ENCODE measurements around the gene LCN15. TPM values are rescaled to one million over a fixed set of nuclear protein-coding genes. Genes with fewer than 3 reads are reported as not detected.

The LCN15 gene
- total RNA-seq, 1 experiment from 2014 or later = not detected

Other genes with a start within 250 kb of the LCN15 start
- gene NOTCH1, start 218.5 kb downstream of the LCN15 start, total RNA-seq (2014; rRNA removed; shearing (Covaris generic)) = 4.4 and 8.7 TPM in 2 replicates
- gene EGFL7, start 101.6 kb downstream of the LCN15 start, total RNA-seq (2014; rRNA removed; shearing (Covaris generic)) = 53.7 and 56.2 TPM in 2 replicates
- 46.5 and 51.3 TPM in 2 replicates for gene AGPAT2, start 77.1 kb downstream of the LCN15 start, total RNA-seq (2014; rRNA removed; shearing (Covaris generic))
- gene DIPK1B, start 51.9 kb downstream of the LCN15 start, total RNA-seq (2014; rRNA removed; shearing (Covaris generic)) = 6.6 and 6.8 TPM in 2 replicates
- not detected in 2 replicates for gene LCN10, start 21.6 kb downstream of the LCN15 start, total RNA-seq (2014; rRNA removed; shearing (Covaris generic))
- gene LCN6, start 16.0 kb downstream of the LCN15 start, total RNA-seq (2014; rRNA removed; shearing (Covaris generic)) = not detected in 2 replicates
- gene LCN8, start 6.3 kb downstream of the LCN15 start, total RNA-seq (2014; rRNA removed; shearing (Covaris generic)) = not detected in 2 replicates
- gene TMEM141, start 26.8 kb upstream of the LCN15 start, total RNA-seq (2014; rRNA removed; shearing (Covaris generic)) = 46.9 and 61.6 TPM in 2 replicates
- gene CCDC183, start 31.8 kb upstream of the LCN15 start, total RNA-seq (2014; rRNA removed; shearing (Covaris generic)) = 0.23 TPM in 1 of 2 replicates, not detected in the other
- 64.7 and 69.4 TPM in 2 replicates for gene RABL6, start 43.4 kb upstream of the LCN15 start, total RNA-seq (2014; rRNA removed; shearing (Covaris generic))
- 0.18 and 0.74 TPM in 2 replicates for gene AJM1, start 78.0 kb upstream of the LCN15 start, total RNA-seq (2014; rRNA removed; shearing (Covaris generic))
- gene PHPT1, start 84.9 kb upstream of the LCN15 start, total RNA-seq (2014; rRNA removed; shearing (Covaris generic)) = 67.5 and 92.7 TPM in 2 replicates
- gene MAMDC4, start 87.8 kb upstream of the LCN15 start, total RNA-seq (2014; rRNA removed; shearing (Covaris generic)) = 2.1 and 6.1 TPM in 2 replicates
- gene EDF1, start 101.8 kb upstream of the LCN15 start, total RNA-seq (2014; rRNA removed; shearing (Covaris generic)) = 379 and 424 TPM in 2 replicates
- 25.4 and 34.6 TPM in 2 replicates for gene TRAF2, start 122.0 kb upstream of the LCN15 start, total RNA-seq (2014; rRNA removed; shearing (Covaris generic))
- 98.8 and 99.2 TPM in 2 replicates for gene FBXW5, start 180.2 kb upstream of the LCN15 start, total RNA-seq (2014; rRNA removed; shearing (Covaris generic))
- gene C8G, start 180.7 kb upstream of the LCN15 start, total RNA-seq (2014; rRNA removed; shearing (Covaris generic)) = 1.2 TPM in 1 of 2 replicates, not detected in the other
- gene LCN12, start 187.8 kb upstream of the LCN15 start, total RNA-seq (2014; rRNA removed; shearing (Covaris generic)) = not detected in 2 replicates
- not detected in 2 replicates for gene PTGDS, start 213.0 kb upstream of the LCN15 start, total RNA-seq (2014; rRNA removed; shearing (Covaris generic))
- not detected in 2 replicates for gene LCNL1, start 218.5 kb upstream of the LCN15 start, total RNA-seq (2014; rRNA removed; shearing (Covaris generic))
- 60.5 and 66.9 TPM in 2 replicates for gene PAXX, start 227.9 kb upstream of the LCN15 start, total RNA-seq (2014; rRNA removed; shearing (Covaris generic))
- 0.18 and 3.9 TPM in 2 replicates for gene CLIC3, start 232.1 kb upstream of the LCN15 start, total RNA-seq (2014; rRNA removed; shearing (Covaris generic))

All from Daoy (cell line).